AG04449 (cell line): ENCODE measurements around the gene CTTNBP2.

Experiments used
- CTCF ChIA-PET: fragments of 350-600 bp; formaldehyde crosslinking; extraction: SDS; loops from one replicate; lab custom pipeline; 2021; ENCODE audit warnings: antibody characterized with exemption; lab: Yijun Ruan, JAX
- POLR2A ChIA-PET: fragments of 400-600, 350-600 bp; formaldehyde crosslinking; extraction: SDS; loops from one replicate; lab custom pipeline; 2020; ENCODE audit warnings: antibody characterized with exemption, inconsistent platforms; lab: Yijun Ruan, JAX
- DNase-seq: peaks from one replicate; pipeline ENCODE4 v3.0.0-alpha.2; 2010; ENCODE audit warnings: low read depth, low spot score
- H3K4me3 ChIP-seq: 2 replicates; pipeline ENCODE4 v1.5.1; 2011; ENCODE audit warnings: low read depth, mild to moderate bottlenecking, control low read depth, low read length
- TF ChIP-seq, protein P1 (sequence below): IDR thresholded peaks from one replicate; pipeline ENCODE4 v1.5.1; 2011; ENCODE audit warnings: mild to moderate bottlenecking, moderate library complexity, low read length, control low read depth, inconsistent platforms; ENCODE audit not compliant: insufficient read depth; ENCODE audit errors: missing control alignments

Gene CTTNBP2

DNA sequence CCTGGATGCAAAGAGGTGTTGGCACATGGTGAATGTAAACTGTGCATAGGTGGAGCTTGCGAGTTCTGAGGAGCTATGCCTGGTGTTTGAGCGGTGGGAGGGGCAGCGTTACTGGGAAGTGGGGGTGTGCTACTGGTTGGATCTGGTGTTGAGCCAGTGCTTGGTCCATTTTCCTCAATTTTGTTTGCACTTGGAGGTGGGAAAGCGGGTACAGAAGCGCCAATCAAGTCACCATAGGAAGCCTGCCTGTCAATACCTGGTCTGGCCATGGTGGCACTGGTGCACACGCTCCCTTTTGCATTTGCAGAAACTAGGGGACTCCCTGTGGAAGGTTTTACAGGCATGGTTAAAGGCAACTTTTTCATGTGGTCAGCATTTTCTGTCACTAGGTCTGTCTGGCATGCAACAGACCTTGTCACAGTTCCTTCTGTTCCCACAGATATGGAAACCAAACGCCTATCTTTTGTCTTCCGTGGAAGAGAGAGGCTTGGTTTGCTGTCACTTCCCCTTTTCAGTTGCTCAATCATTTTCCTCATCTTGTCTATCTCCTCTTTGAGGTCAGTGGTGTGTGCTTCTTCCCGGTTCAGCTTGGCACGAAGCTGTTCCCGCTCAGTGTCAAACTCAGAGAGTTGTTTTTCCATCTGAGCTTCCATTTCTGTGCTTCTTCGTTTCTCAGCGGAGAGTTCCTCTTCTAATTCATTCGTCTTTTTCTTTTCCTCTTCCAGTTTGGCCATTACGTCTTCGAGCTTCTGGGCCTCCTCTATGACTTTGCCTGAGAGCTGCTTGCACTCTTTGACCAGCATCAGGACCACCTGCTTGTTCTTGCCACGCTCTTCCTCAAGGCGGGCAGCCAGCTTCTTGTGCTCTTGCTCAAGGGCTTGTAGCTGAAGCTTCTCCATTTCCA lies 81.1 kb downstream of the CTTNBP2 start:
- ChIA-PET POLR2A (no interaction called here), CTCF (no interaction called here)
- TF ChIP-seq, protein P1, sequence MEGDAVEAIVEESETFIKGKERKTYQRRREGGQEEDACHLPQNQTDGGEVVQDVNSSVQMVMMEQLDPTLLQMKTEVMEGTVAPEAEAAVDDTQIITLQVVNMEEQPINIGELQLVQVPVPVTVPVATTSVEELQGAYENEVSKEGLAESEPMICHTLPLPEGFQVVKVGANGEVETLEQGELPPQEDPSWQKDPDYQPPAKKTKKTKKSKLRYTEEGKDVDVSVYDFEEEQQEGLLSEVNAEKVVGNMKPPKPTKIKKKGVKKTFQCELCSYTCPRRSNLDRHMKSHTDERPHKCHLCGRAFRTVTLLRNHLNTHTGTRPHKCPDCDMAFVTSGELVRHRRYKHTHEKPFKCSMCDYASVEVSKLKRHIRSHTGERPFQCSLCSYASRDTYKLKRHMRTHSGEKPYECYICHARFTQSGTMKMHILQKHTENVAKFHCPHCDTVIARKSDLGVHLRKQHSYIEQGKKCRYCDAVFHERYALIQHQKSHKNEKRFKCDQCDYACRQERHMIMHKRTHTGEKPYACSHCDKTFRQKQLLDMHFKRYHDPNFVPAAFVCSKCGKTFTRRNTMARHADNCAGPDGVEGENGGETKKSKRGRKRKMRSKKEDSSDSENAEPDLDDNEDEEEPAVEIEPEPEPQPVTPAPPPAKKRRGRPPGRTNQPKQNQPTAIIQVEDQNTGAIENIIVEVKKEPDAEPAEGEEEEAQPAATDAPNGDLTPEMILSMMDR = no peak
- DNase-seq = no peak
- no peak overlapping the region for H3K4me3 ChIP-seq

- ChIA-PET CTCF (no interaction called here), POLR2A (no interaction called here)
- no peak overlapping the region for H3K4me3 ChIP-seq
- TF ChIP-seq, protein P1 = no peak
- DNase-seq = no peak
These were observed 82.5 kb downstream of the CTTNBP2 start for GRCh38 chr7:117790731-117791130.

DNA sequence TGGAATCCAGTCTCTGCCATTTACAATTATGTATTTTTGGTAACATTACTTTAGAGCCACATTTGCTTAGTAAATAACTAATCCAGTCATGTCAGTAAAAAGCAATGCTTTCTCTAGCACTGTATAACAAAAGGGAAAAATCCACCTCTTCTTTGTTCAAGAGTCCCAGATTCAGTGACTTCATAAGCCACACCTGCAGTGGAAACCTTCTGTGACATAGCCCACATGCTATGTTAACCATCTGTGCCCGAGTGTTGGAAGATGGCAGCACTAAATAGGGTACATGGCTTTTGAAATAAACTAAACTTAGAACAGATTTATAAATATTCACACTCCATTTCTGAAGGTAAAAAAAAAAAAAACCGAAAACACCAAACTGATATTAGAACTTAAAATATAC lies 83.0 kb downstream of the CTTNBP2 start:
- TF ChIP-seq, protein P1 = no peak
- ChIA-PET POLR2A (no interaction called here), CTCF (no interaction called here)
- H3K4me3 ChIP-seq = no peak overlapping the region
- no peak for DNase-seq

- ChIA-PET CTCF (no interaction called here), POLR2A (no interaction called here)
These were observed 87.8 kb downstream of the CTTNBP2 start for GRCh38 chr7:117785431-117785830.

DNA sequence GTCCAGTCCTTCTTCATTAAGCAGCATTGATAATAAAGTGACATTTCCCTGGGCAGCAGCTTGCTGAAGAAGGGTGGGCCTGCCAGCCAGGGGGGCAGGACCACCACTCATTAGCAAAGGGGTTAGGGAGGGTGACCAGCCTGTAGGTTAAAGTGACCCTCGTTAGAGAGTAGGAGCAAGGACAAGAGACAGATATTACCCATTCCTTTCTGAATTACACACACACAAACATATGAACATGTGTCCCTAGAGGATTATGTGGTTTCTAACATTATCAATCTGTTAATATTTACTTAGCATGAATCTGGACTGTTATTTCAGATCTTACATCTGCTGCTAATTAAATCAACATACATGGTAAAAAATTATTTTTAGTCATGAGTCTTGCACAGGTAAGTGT lies 88.9 kb downstream of the CTTNBP2 start:
- TF ChIP-seq, protein P1 = no peak
- ChIA-PET CTCF (no interaction called here), POLR2A (no interaction called here)
- H3K4me3 ChIP-seq = no peak overlapping the region
- no peak for DNase-seq

More at GRCh38 chr7:117785431-117785830, 87.8 kb downstream of the CTTNBP2 start:
- DNase-seq = no peak
- no peak overlapping the region for H3K4me3 ChIP-seq
- TF ChIP-seq, protein P1 = no peak

DNA sequence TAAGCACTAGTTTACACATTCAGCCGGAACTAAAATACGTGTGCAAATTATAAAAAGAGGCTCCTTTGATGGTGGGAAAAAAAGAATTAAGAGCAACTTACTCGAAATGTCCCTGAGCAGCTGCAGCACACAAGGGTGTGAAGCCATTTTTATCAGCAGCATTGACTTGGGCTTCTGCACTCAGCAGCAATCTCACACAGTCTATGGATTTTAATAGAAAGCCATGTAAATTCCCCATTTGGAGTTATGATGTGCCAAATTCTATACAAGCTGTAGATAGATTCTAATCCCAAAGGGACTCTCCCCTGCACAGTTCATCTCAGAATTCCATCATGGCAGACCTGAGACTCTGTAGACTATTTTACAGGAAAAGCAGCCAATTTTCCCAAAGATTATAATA lies 90.5 kb downstream of the CTTNBP2 start:
- TF ChIP-seq, protein P1 = no peak
- ChIA-PET POLR2A (no interaction called here), CTCF (no interaction called here)
- no peak for DNase-seq
- H3K4me3 ChIP-seq = no peak overlapping the region
